Body of pancreas (tissue), 4 donors: ENCODE measurements around the gene SRMS.
A peak's percentile ranks its signal among the peaks of the same experiment; 100 is the strongest.

ENCODE experiments used
- CTCF ChIP-seq, 7 experiments: fragments of 450-650 bp in 4 of 7; fragments of 200-600 bp in 3 of 7; sonication (generic) in 3 of 7; IDR thresholded peaks; one replicate each; pipeline ENCODE4 v1.5.1; 2016 to 2019; ENCODE audit warnings: antibody characterized with exemption in 7 of 7
- POLR2A ChIP-seq, 3 donors: fragments of 450-650 bp; IDR thresholded peaks; one replicate each; pipeline ENCODE4 v1.6.1; 2016; ENCODE audit warnings: antibody characterized with exemption in 3 of 3, mild to moderate bottlenecking in 2 of 3

- TF ChIP-seq POLR2A (IDR thresholded peaks at IDR 0.05) (no peak), CTCF (IDR thresholded peaks at IDR 0.05) (peak in 2 of 7 experiments; percentile 18 to 20)
These were observed 25.5 kb upstream of the SRMS start for GRCh38 chr20:63572788-63573646.
